HepG2 (cell line): ENCODE data around the gene HNRNPF. TPM values are rescaled to one million over a fixed set of nuclear protein-coding genes. Genes with fewer than 3 reads are reported as not detected.

Experiments
- ATAC-seq: fragments of 200-7000 bp; cut with Tn5 transposase; 3 replicates; pipeline ENCODE4 v1.9.1; 2020; ENCODE audit warnings: mild to moderate bottlenecking, moderate library complexity
- BruUV-seq: library from RNA; stranded (reverse); fragments of 400-500 nt; replicated peaks from 2 replicates; lab custom pipeline; 2021; lab: Mats Ljungman, UMichigan
- CTCF ChIA-PET: fragments of 300-600 bp; formaldehyde crosslinking; extraction: SDS; loops from one replicate; lab custom pipeline; 2021; ENCODE audit warnings: low total read pairs, inconsistent platforms, low intra/inter-chr PET ratio; lab: Yijun Ruan, JAX
- POLR2A ChIA-PET: fragments of 350-600 bp; sonication (Branson Sonifier 250); formaldehyde crosslinking; loops from one replicate; lab custom pipeline; 2020; ENCODE audit warnings: antibody characterized with exemption, inconsistent platforms; lab: Yijun Ruan, JAX
- DNase-seq: peaks from one replicate; pipeline ENCODE4 v3.0.0-alpha.2; 2015; ENCODE audit warnings: low spot score
- FAIRE-seq: peaks from 3 replicates; lab custom pipeline; 2011; peaks lifted over from hg19 to GRCh38; lab: Jason Lieb, UNC
- H2AFZ ChIP-seq: one replicate; pipeline ENCODE4 v1.6.1; 2011; ENCODE audit warnings: low read length, inconsistent platforms
- H3K27ac ChIP-seq: fragments of 300-600 bp; 3 replicates; pipeline ENCODE4 v1.8.0; 2011; ENCODE audit warnings: mixed run types, mild to moderate bottlenecking, mixed read lengths, low read length, inconsistent platforms; ENCODE audit not compliant: insufficient read depth; ENCODE audit errors: extremely low read length
- H3K27me3 ChIP-seq, 2 experiments: fragments of 200-600 bp in 1 of 2; 2 replicates in 1 of 2; 3 replicates in 1 of 2; pipeline versions ENCODE4 v1.6.0 to v1.8.0; 2011; ENCODE audit warnings: low read length in 2 of 2, mild to moderate bottlenecking in 2 of 2, moderate library complexity in 2 of 2, inconsistent platforms in 1 of 2; ENCODE audit not compliant: insufficient read depth in 2 of 2, control insufficient read depth in 1 of 2
- H3K36me3 ChIP-seq, 2 experiments: fragments of 200-600 bp in 1 of 2; replicated peaks in 1 of 2; 2 replicates in 1 of 2; 3 replicates in 1 of 2; pipeline versions ENCODE4 v1.5.1 to v1.8.0; 2011; ENCODE audit warnings: low read length in 2 of 2, inconsistent platforms in 1 of 2; ENCODE audit not compliant: insufficient read depth in 2 of 2, control insufficient read depth in 1 of 2
- H3K4me1 ChIP-seq: 2 replicates; pipeline ENCODE4 v1.5.1; 2012; ENCODE audit warnings: low read length, inconsistent platforms; ENCODE audit not compliant: insufficient read depth
- H3K4me2 ChIP-seq: 2 replicates; pipeline ENCODE4 v1.6.0; 2011; ENCODE audit warnings: low read depth, low read length, inconsistent platforms
- H3K4me3 ChIP-seq, 3 experiments: fragments of 200-600 bp in 1 of 3; sonication (generic), shearing (Covaris generic) in 1 of 3; replicated peaks in 1 of 3; 2 replicates each; pipeline ENCODE4 v1.5.1; 2011 to 2016; ENCODE audit warnings: low read length in 3 of 3, inconsistent platforms in 2 of 3, low read depth in 2 of 3, mild to moderate bottlenecking in 2 of 3, control low read depth in 1 of 3, mixed read lengths in 1 of 3; ENCODE audit not compliant: insufficient read depth in 1 of 3
- H3K79me2 ChIP-seq: one replicate; pipeline ENCODE4 v1.6.1; 2011; ENCODE audit warnings: low read length, inconsistent platforms; ENCODE audit not compliant: insufficient read depth
- H3K9ac ChIP-seq: 2 replicates; pipeline ENCODE4 v1.6.0; 2011; ENCODE audit warnings: mild to moderate bottlenecking, low read depth, low read length, inconsistent platforms; ENCODE audit not compliant: insufficient read depth
- H3K9me3 ChIP-seq: 2 replicates; pipeline ENCODE4 v1.5.1; 2012; ENCODE audit warnings: mild to moderate bottlenecking, low read length
- H4K20me1 ChIP-seq: 2 replicates; pipeline ENCODE4 v1.6.0; 2011; ENCODE audit warnings: inconsistent platforms, mild to moderate bottlenecking, low read length, moderate library complexity; ENCODE audit not compliant: insufficient read depth
- CHD2 ChIP-seq: IDR thresholded peaks from 2 replicates; pipeline ENCODE4 v1.6.1; 2011; ENCODE audit warnings: low read depth, low read length, improper control_type of control experiment
- ETS1 ChIP-seq: sonication (generic); formaldehyde crosslinking; IDR thresholded peaks from 2 replicates; pipeline ENCODE4 v1.4.0; 2020; ENCODE audit warnings: missing genetic modification reagents
- FOSL2 ChIP-seq: sonication (generic); formaldehyde crosslinking; IDR thresholded peaks from 2 replicates; pipeline ENCODE4 v1.4.0; 2020; ENCODE audit warnings: missing genetic modification reagents
- FOXA1 ChIP-seq, 2 experiments: fragments of 450-650 bp in 1 of 2; sonication (generic) in 1 of 2; formaldehyde crosslinking in 1 of 2; IDR thresholded peaks; 2 replicates each; pipeline versions ENCODE4 v1.4.0 to v1.6.1; 2016 to 2020; ENCODE audit warnings: missing genetic modification reagents in 1 of 2
- IRF2 ChIP-seq: IDR thresholded peaks from 2 replicates; pipeline ENCODE4 v1.6.1; 2018; ENCODE audit warnings: missing genetic modification reagents, missing compliant biosample characterization
- POGK ChIP-seq: sonication (generic); formaldehyde crosslinking; conservative IDR thresholded peaks from 2 replicates; pipeline ENCODE4 v1.8.0; 2022; ENCODE audit warnings: mild to moderate bottlenecking, moderate library complexity, missing genetic modification reagents
- YEATS4 ChIP-seq: sonication (generic); formaldehyde crosslinking; IDR thresholded peaks from 2 replicates; pipeline ENCODE4 v1.4.0; 2020; ENCODE audit warnings: missing genetic modification reagents, borderline replicate concordance
- ZBTB40 ChIP-seq, 2 experiments: fragments of 450-650 bp in 1 of 2; sonication (generic) in 1 of 2; formaldehyde crosslinking in 1 of 2; IDR thresholded peaks; 2 replicates each; pipeline versions ENCODE4 v1.6.1 to v1.8.0; 2016 to 2022; ENCODE audit warnings: antibody characterized with exemption in 1 of 2, mild to moderate bottlenecking in 1 of 2, missing genetic modification reagents in 1 of 2
- ZNF546 ChIP-seq: sonication (generic); formaldehyde crosslinking; conservative IDR thresholded peaks from 2 replicates; pipeline ENCODE4 v1.8.1; 2023; ENCODE audit warnings: mild to moderate bottlenecking, missing genetic modification reagents
- ZNF713 ChIP-seq: sonication (generic); formaldehyde crosslinking; IDR thresholded peaks from 2 replicates; pipeline ENCODE4 v1.4.0; 2020; ENCODE audit warnings: mild to moderate bottlenecking, missing genetic modification reagents
- WGBS: methylation state at CpG from one replicate; pipeline ENCODE4 v1.1.6; 2017; ENCODE audit warnings: low lambda C conversion rate; 5-methylcytosine and 5-hydroxymethylcytosine counted together
- in situ Hi-C: cut with HindIII; loops from 2 replicates; pipeline ENCODE4 v1.10.0; 2017; ENCODE audit warnings: low pct_unique_long_range_greater_than_20kb; ENCODE audit not compliant: extremely low pct_ligation_motif_present
- intact Hi-C: fragments of 100-400 bp; cut with micrococcal nuclease; formaldehyde crosslinking; loops from one replicate; pipeline ENCODE4 v1.10.0; 2022; ENCODE audit not compliant: unreplicated experiment
- polyA plus RNA-seq, 8 experiments: library from polyadenylated mRNA; depleted of rRNA in 3 of 8; stranded (reverse) in 7 of 8; unstranded in 1 of 8; fragments of >200 nt; fragmentation: Illumina TruSeq in 4 of 8; extraction: Trizol in 4 of 8; gene quantifications; 2 replicates each; pipeline versions ENCODE4 v1.2.1 to v1.2.3, GENCODE V29; 2011 to 2016; ENCODE audit warnings: low read depth in 4 of 8, missing spikeins in 1 of 8, mixed read lengths in 1 of 8; ENCODE audit not compliant: insufficient read depth in 1 of 8
- total RNA-seq, 5 experiments: library from RNA; depleted of rRNA; stranded (reverse); fragments of >200 nt; fragmentation: Illumina TruSeq; extraction: Trizol; gene quantifications; 2 replicates each; pipeline ENCODE4 v1.2.3, GENCODE V29; 2016; ENCODE audit warnings: low read depth in 1 of 5

Gene HNRNPF
- total and polyA plus RNA-seq, 2 of the 13 experiments (the other 11 are each of a cell fraction or from before 2014, with no cell fraction given), result 166 to 308 TPM

- no peaks in the 10 kb centered on the region for H4K20me1 ChIP-seq
- ChIA-PET POLR2A (interaction anchor here (3.8 to 4.9 kb wide), 3 partner anchors 9 to 21 kb away, joined by 33 to 39 read pairs (median 33); partner anchors contain the start of genes HNRNPF and ZNF487), CTCF (no interaction called here)
- TF ChIP-seq YEATS4 (CRISPR knock-in tag) (no peak), FOXA1 (IDR thresholded peaks at IDR 0.05) (no peak), FOXA1 (CRISPR knock-in tag; IDR thresholded peaks at IDR 0.05) (0 out of 2 replicates have a peak, but pooled peaks have one; percentile 10), ZNF713 (no peak), FOSL2 (CRISPR knock-in tag) (peak; percentile 66), ETS1 (CRISPR knock-in tag) (no peak), IRF2 (CRISPR knock-in tag) (peak; percentile 54; the same call in 1 of the 2 replicates), ZNF546 (CRISPR knock-in tag) (no peak), CHD2 (no peak), ZBTB40 (IDR thresholded peaks at IDR 0.05) (no peak), ZBTB40 (CRISPR knock-in tag; IDR thresholded peaks at IDR 0.05) (no peak; the same call in 1 of the 2 replicates), POGK (CRISPR knock-in tag) (peak; percentile 48; the same call in 1 of the 2 replicates)
Observed at GRCh38 chr10:43417950-43418768, 9.2 kb upstream of the HNRNPF start.

More at GRCh38 chr10:43417950-43418768, 9.2 kb upstream of the HNRNPF start:
- no peak overlapping the region for H2AFZ ChIP-seq
- intact Hi-C loops (no loop called here), in situ Hi-C loops (loop anchor here (25.0 kb wide), 1 partner anchor 1544 kb away; the partner anchor contains the start of gene RASSF4)
- 55% methylated on average over 14 of the region's 14 CpGs for WGBS
- peak; percentile 92 for DNase-seq
- H3K27ac ChIP-seq, result peak overlapping the region; percentile 63
- H3K4me1 ChIP-seq, result peaks cover 53% of the 10 kb centered on the region
- FAIRE-seq, result peak; percentile 89
- peak overlapping the region; percentile 51 for H3K9ac ChIP-seq
- no peaks in the 10 kb centered on the region for H3K79me2 ChIP-seq
- peak overlapping the region in 1 of 3 experiments; percentile 1; a peak in 1 of 6 replicates for H3K4me3 ChIP-seq
- no peaks in the 10 kb centered on the region for H3K36me3 ChIP-seq
- peak overlapping the region; percentile 47 for H3K4me2 ChIP-seq
- BruUV-seq, result no TSS peak
- ATAC-seq, result peak; percentile 36
- H3K9me3 ChIP-seq, result no peaks in the 10 kb centered on the region
- H3K27me3 ChIP-seq, result no peaks in the 10 kb centered on the region
